KMS-11 (cell line): Measurements from ENCODE around the gene DISC1.
"Not testable (repeated sequence)": the region's sequence is repeated elsewhere in the genome, so short reads cannot be mapped to it uniquely, and the experiment has no call there.

ENCODE experiments used
- H2AFZ ChIP-seq: fragments of 200-600 bp; sonication (generic); 2 replicates; pipeline ENCODE4 v1.6.1; 2016; ENCODE audit warnings: antibody characterized with exemption, mixed run types, low read depth
- H3K27ac ChIP-seq: fragments of 200-600 bp; sonication (generic); 2 replicates; pipeline ENCODE4 v1.6.1; 2016; ENCODE audit warnings: mild to moderate bottlenecking, mixed run types
- H3K27me3 ChIP-seq: fragments of 200-600 bp; sonication (generic); 2 replicates; pipeline ENCODE4 v1.6.1; 2017; ENCODE audit warnings: mild to moderate bottlenecking, low read depth, mixed run types, moderate library complexity; ENCODE audit not compliant: insufficient read depth
- H3K36me3 ChIP-seq: fragments of 200-600 bp; sonication (generic); 2 replicates; pipeline ENCODE4 v1.6.1; 2017; ENCODE audit warnings: mild to moderate bottlenecking, mixed run types; ENCODE audit not compliant: insufficient read depth
- H3K4me1 ChIP-seq: fragments of 200-600 bp; sonication (generic); 2 replicates; pipeline ENCODE4 v1.6.1; 2016; ENCODE audit warnings: mild to moderate bottlenecking, low read depth, mixed run types; ENCODE audit not compliant: poor library complexity, severe bottlenecking
- H3K4me2 ChIP-seq: fragments of 200-600 bp; sonication (generic); 2 replicates; pipeline ENCODE4 v1.7.0; 2016; ENCODE audit warnings: mild to moderate bottlenecking, mixed run types
- H3K4me3 ChIP-seq: fragments of 200-600 bp; sonication (generic); IDR thresholded peaks from 2 replicates; pipeline ENCODE4 v1.6.1; 2017; ENCODE audit warnings: low read depth, low read length, mixed read lengths; ENCODE audit not compliant: insufficient read depth
- H3K79me2 ChIP-seq: fragments of 200-600 bp; sonication (generic); 2 replicates; pipeline ENCODE4 v1.6.1; 2016; ENCODE audit warnings: low read depth, mixed run types; ENCODE audit not compliant: insufficient read depth
- H3K9ac ChIP-seq: fragments of 200-600 bp; sonication (generic); 2 replicates; pipeline ENCODE4 v1.6.1; 2016; ENCODE audit warnings: mild to moderate bottlenecking, mixed run types
- H4K20me1 ChIP-seq: fragments of 200-600 bp; sonication (generic); 2 replicates; pipeline ENCODE4 v1.6.1; 2016; ENCODE audit warnings: mild to moderate bottlenecking, mixed run types; ENCODE audit not compliant: insufficient read depth
- CTCF ChIP-seq: fragments of 200-600 bp; sonication (generic); conservative IDR thresholded peaks from 2 replicates; pipeline ENCODE4 v1.6.1; 2017; ENCODE audit warnings: low read depth, mild to moderate bottlenecking, antibody characterized with exemption, low read length, moderate library complexity, mixed read lengths

Gene DISC1

GRCh38 chr1:231965615-231966014, 339.0 kb downstream of the DISC1 start:
- Histone ChIP-seq H3K27ac (no peak overlapping the region), H4K20me1 (no peaks in the 10 kb centered on the region), H3K36me3 (no peaks in the 10 kb centered on the region), H3K79me2 (no peaks in the 10 kb centered on the region), H3K27me3 (no peaks in the 10 kb centered on the region), H3K4me2 (no peak overlapping the region), H2AFZ (no peak overlapping the region), H3K4me3 (no peak overlapping the region), H3K4me1 (no peaks in the 10 kb centered on the region), H3K9ac (no peak overlapping the region)
- TF ChIP-seq CTCF, result no peak

DNA sequence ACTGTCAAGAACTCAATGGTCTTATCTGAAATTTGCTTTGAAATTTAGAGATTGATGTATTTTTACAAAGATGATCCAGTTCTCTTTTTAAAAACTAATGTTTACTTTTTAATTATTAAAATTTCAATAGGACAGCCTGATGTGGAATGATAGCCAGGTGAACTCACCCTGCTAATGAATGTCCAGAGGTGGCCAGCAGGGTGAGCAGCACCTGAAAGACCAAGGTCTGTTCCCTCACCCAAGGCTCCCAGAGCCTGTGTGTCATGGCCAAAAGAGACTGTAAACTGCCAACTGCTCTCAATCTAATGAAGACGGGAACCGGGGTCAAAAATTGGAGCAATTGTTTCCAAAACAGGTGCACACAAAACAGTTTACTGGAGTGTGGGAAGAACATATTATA, 340.4 kb downstream of the DISC1 start:
- H3K4me1 ChIP-seq, result no peaks in the 10 kb centered on the region
- H4K20me1 ChIP-seq, result no peaks in the 10 kb centered on the region
- H3K27ac ChIP-seq, result no peak overlapping the region
- H3K79me2 ChIP-seq, result no peaks in the 10 kb centered on the region
- no peak for TF ChIP-seq CTCF
- no peak overlapping the region for H3K4me3 ChIP-seq
- no peak overlapping the region for H2AFZ ChIP-seq
- H3K4me2 ChIP-seq, result no peak overlapping the region
- no peaks in the 10 kb centered on the region for H3K27me3 ChIP-seq
- no peaks in the 10 kb centered on the region for H3K36me3 ChIP-seq
- H3K9ac ChIP-seq, result no peak overlapping the region

DNA sequence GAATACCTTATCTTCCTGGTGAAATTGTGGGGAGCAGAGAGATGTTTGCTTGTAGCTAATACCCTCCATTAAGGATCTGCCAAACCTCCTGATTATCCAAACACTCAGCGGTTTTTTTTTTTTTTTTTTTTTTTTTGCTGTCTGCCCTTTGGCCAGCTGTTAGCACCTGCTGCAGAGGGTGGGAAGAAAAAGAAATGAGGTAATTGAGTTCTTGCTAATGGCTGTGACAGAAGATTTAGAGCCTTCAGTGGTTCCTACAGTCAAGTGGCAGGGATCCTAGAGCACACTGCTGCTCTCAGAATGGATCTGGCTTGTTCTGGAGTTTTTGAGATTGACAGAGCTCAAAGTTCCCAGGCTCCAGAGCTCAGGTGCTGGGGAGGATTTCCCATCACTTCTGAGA, 342.5 kb downstream of the DISC1 start:
- Histone ChIP-seq H3K27me3 (no peaks in the 10 kb centered on the region), H4K20me1 (no peaks in the 10 kb centered on the region), H3K4me2 (no peak overlapping the region), H3K27ac (no peak overlapping the region), H3K9ac (no peak overlapping the region), H2AFZ (no peak overlapping the region), H3K79me2 (no peaks in the 10 kb centered on the region), H3K4me3 (no peak overlapping the region), H3K36me3 (no peaks in the 10 kb centered on the region), H3K4me1 (no peaks in the 10 kb centered on the region)
- TF ChIP-seq CTCF, result no peak

DNA sequence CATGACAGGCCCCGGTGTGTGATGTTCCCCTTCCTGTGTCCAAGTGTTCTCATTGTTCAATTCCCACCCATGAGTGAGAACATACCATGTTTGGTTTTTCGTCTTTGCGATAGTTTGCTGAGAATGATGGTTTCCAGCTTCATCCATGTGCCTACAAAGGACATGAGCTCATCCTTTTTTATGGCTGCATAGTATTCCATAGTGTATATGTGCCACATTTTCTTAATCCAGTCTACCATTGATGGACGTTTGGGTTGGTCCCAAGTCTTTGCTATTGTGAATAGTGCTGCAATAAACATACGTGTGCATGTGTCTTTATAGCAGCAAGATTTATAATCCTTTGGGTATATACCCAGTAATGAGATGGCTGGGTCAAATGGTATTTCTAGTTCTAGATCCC, 343.2 kb downstream of the DISC1 start:
- H3K79me2 ChIP-seq, H3K4me1 ChIP-seq, H3K36me3 ChIP-seq, H4K20me1 ChIP-seq, H3K9ac ChIP-seq, H3K4me3 ChIP-seq, H2AFZ ChIP-seq, H3K27ac ChIP-seq, H3K27me3 ChIP-seq, H3K4me2 ChIP-seq: not testable (repeated sequence)

DNA sequence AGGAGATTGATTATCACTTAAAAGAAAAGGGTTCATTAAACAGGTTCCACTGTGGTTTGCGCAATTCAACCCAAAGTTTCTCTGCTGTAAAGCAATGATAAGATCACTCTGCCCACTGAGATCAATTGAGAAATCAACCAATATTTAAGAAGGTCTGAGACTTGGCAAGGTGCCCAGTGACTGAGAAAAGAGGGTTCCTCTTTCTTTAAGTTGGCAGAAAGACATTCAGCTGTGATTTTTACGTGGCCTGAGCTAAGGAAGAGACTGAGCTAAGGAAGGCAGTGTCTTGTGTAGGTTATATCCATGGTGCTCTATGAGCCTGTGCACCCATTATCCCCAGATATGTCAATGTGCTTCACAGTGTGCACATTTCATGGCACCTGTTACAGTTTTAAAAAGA, 344.1 kb downstream of the DISC1 start:
- no peak overlapping the region for H2AFZ ChIP-seq
- no peaks in the 10 kb centered on the region for H4K20me1 ChIP-seq
- no peak overlapping the region for H3K4me3 ChIP-seq
- no peak overlapping the region for H3K4me2 ChIP-seq
- H3K27ac ChIP-seq, result no peak overlapping the region
- H3K79me2 ChIP-seq, result no peaks in the 10 kb centered on the region
- no peak overlapping the region for H3K9ac ChIP-seq
- H3K27me3 ChIP-seq, result no peaks in the 10 kb centered on the region
- no peak for TF ChIP-seq CTCF
- no peaks in the 10 kb centered on the region for H3K36me3 ChIP-seq
- H3K4me1 ChIP-seq, result no peaks in the 10 kb centered on the region
